Measurements from ENCODE around the gene KCNB1.
A peak's percentile ranks its signal among the peaks of the same experiment; 100 is the strongest.

The KCNB1 gene

DNA sequence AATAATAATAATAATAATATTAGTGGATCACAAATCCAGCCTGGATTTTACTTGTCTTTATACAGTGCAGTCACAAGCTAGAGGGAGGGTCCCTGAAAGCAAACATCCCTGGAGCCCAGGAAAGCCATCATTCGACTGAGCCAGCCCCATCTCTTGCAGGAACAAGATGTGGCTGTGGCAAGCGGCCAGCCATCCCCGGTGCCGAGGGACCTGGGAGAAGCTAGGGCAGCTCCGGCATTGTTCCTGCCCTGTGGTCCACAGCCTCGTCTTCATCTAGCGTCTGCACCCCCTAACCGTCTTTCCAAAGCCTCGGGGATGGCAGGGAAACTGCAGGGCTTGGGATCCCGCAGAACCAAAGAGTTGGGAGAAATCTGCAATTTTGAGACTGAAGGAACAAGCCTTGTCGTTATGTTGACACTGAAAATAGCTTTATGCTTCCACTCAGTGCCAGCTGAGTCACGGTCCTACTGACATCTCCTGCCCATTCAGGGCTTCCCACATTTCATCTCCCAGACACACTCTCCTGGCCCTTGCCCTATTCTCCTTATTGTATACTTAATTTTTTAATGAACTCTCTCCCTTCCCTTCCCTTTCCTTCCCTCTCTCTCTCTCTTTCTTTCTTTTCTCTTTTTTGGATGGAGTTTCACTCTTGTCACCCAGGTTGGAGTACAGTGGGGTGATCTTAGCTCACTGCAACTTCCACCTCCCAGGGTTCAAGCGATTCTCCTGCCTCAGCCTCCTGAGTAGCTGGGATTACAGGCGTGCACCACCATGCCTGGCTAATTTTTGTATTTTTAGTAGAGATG is 142.1 kb downstream of the KCNB1 start:
- Mint-ChIP-seq H3K27ac (ENCODE audit: low read depth) (peak overlapping the region; percentile 45), H3K27me3 (peaks cover 35% of the 10 kb centered on the region), H3K4me3 (no peak overlapping the region), H3K4me1 (no peaks in the 10 kb centered on the region), H3K9me3 (no peaks in the 10 kb centered on the region), H3K36me3 (ENCODE audit: insufficient read depth) (peaks cover 2% of the 10 kb centered on the region)
- no peak for DNase-seq (ENCODE audit: low spot score in 2 of 2)
- ATAC-seq (replicated peaks; ENCODE audit: extremely low read depth, poor library complexity, severe bottlenecking): no peak

GRCh38 chr20:49339123-49339522 is 143.3 kb downstream of the KCNB1 start:
- no peak overlapping the region for H3K4me3 Mint-ChIP-seq
- no peaks in the 10 kb centered on the region for H3K36me3 Mint-ChIP-seq (ENCODE audit: insufficient read depth)
- H3K27me3 Mint-ChIP-seq: peaks cover 34% of the 10 kb centered on the region

DNA sequence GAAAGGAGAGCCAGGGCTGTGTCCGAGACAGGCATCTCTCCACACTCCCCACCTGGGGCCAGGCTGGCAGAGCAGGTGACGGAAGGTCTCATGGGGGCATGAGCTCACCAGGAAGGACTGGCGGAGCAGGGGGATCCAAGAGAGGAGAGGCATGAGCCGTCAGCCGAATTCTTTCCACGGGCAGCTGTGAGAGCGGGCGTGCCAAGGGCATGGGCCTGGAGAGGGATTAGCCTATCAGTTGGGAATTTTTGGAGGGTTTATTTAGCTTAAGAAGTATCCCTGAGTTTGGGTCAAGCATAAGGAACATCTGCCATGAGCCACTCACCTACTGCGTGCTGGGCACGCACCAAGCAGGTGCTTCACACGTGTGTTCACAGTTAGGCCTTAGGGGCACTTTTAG is 144.4 kb downstream of the KCNB1 start:
- Mint-ChIP-seq H3K9me3 (no peaks in the 10 kb centered on the region), H3K4me3 (no peak overlapping the region), H3K4me1 (no peaks in the 10 kb centered on the region), H3K27me3 (peaks cover 28% of the 10 kb centered on the region), H3K27ac (ENCODE audit: low read depth) (no peak overlapping the region), H3K36me3 (ENCODE audit: insufficient read depth) (peaks cover 2% of the 10 kb centered on the region)
- no peak for DNase-seq (ENCODE audit: low spot score in 2 of 2)
- ATAC-seq (replicated peaks; ENCODE audit: extremely low read depth, poor library complexity, severe bottlenecking): no peak

More at GRCh38 chr20:49339123-49339522, 143.3 kb downstream of the KCNB1 start:
- H3K4me1 Mint-ChIP-seq: no peaks in the 10 kb centered on the region
- ATAC-seq (replicated peaks; ENCODE audit: extremely low read depth, poor library complexity, severe bottlenecking) (no peak), DNase-seq (ENCODE audit: low spot score in 2 of 2) (no peak)
- H3K27ac Mint-ChIP-seq (ENCODE audit: low read depth): no peak overlapping the region
- H3K9me3 Mint-ChIP-seq: no peaks in the 10 kb centered on the region

GRCh38 chr20:49337357-49337756 is 145.1 kb downstream of the KCNB1 start:
- no peaks in the 10 kb centered on the region for H3K4me1 Mint-ChIP-seq
- no peak overlapping the region for H3K4me3 Mint-ChIP-seq
- H3K27ac Mint-ChIP-seq (ENCODE audit: low read depth): no peak overlapping the region
- H3K36me3 Mint-ChIP-seq (ENCODE audit: insufficient read depth): peaks cover 2% of the 10 kb centered on the region
- DNase-seq (ENCODE audit: low spot score in 2 of 2) (no peak), ATAC-seq (replicated peaks; ENCODE audit: extremely low read depth, poor library complexity, severe bottlenecking) (no peak)
- no peaks in the 10 kb centered on the region for H3K9me3 Mint-ChIP-seq
- peaks cover 29% of the 10 kb centered on the region for H3K27me3 Mint-ChIP-seq

GRCh38 chr20:49336786-49337185 is 145.7 kb downstream of the KCNB1 start:
- DNase-seq (ENCODE audit: low spot score in 2 of 2) (no peak), ATAC-seq (replicated peaks; ENCODE audit: extremely low read depth, poor library complexity, severe bottlenecking) (no peak)
- no peak overlapping the region for H3K27ac Mint-ChIP-seq (ENCODE audit: low read depth)
- no peaks in the 10 kb centered on the region for H3K4me1 Mint-ChIP-seq
- H3K27me3 Mint-ChIP-seq: peaks cover 33% of the 10 kb centered on the region
- peaks cover 2% of the 10 kb centered on the region for H3K36me3 Mint-ChIP-seq (ENCODE audit: insufficient read depth)
- H3K4me3 Mint-ChIP-seq: no peak overlapping the region
- H3K9me3 Mint-ChIP-seq: no peaks in the 10 kb centered on the region

DNA sequence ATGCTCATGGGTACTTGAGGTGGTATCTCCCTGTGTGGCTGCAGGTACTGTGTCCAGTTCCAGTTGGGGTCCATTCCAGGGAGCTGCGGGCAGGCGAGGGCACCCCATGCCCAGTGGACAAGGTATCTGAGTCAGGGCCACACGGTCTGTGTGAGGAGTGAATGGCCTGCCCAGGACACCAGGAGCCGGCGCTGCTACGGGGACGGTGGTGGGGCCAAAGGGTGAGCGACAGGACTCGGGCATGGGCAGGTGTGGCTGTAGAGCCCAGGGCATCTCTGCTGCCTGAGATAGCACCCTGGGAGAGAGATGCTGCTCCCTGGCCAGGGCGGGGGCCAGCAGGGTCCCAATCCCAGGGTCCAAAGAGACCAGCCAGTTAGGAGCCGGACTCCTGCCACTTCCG is 147.0 kb downstream of the KCNB1 start:
- H3K27me3 Mint-ChIP-seq: peaks cover 27% of the 10 kb centered on the region
- no peak overlapping the region for H3K4me3 Mint-ChIP-seq

DNA sequence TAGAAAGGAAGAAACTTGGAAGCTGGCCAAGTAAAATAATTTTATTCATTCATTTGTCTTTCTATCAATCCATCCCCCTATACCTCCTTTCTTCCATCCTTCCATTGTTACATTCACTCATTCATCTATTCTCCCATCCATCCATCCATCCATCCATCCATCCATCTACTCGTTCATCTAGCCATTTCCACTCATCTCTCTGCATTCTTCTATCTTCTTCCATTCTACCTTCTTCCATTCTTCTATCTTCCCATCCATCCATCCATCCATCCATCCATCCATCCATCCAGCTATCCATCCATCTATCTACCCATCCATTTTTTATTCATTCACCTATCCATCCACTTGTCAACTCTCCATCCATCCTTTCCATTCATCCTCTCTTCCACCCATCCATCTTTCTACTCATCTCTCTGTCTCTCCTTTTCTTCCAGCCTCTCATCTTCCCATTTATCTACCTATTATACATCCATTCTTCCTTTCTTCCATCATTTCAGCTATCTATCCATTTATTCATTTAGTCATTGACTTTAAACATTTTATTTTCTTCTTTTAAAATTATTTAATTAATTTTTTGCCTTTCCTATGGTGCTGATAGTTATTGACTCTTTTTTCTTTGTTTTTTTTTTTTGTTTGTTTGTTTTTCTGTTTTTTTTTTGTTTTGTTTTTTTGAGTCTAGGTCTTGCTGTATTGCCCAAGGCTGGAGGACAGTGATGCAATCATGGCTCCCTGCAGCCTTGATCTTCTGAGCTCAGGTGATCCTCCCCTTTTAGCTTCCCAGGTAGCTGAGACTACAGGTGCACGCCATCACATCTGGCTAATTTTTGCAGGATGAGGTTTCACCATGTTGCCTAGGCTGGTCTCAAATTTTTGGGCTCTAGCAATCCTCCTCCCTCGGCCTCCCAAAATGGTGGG is 151.5 kb downstream of the KCNB1 start:
- H3K4me3 Mint-ChIP-seq: no peak overlapping the region
- peaks cover 16% of the 10 kb centered on the region for H3K27me3 Mint-ChIP-seq
- no peak overlapping the region for H3K27ac Mint-ChIP-seq (ENCODE audit: low read depth)
- no peaks in the 10 kb centered on the region for H3K4me1 Mint-ChIP-seq
- no peak for ATAC-seq (replicated peaks; ENCODE audit: extremely low read depth, poor library complexity, severe bottlenecking)
- no peaks in the 10 kb centered on the region for H3K9me3 Mint-ChIP-seq
- peaks cover 2% of the 10 kb centered on the region for H3K36me3 Mint-ChIP-seq (ENCODE audit: insufficient read depth)
- DNase-seq (ENCODE audit: low spot score in 2 of 2): no peak

More for the DNA sequence above, 147.0 kb downstream of the KCNB1 start:
- no peak for DNase-seq (ENCODE audit: low spot score in 2 of 2)
- Mint-ChIP-seq H3K4me1 (no peaks in the 10 kb centered on the region), H3K27ac (ENCODE audit: low read depth) (no peak overlapping the region), H3K9me3 (no peaks in the 10 kb centered on the region), H3K36me3 (ENCODE audit: insufficient read depth) (peaks cover 2% of the 10 kb centered on the region)
- no peak for ATAC-seq (replicated peaks; ENCODE audit: extremely low read depth, poor library complexity, severe bottlenecking)

GRCh38 chr20:49328790-49329189 is 153.7 kb downstream of the KCNB1 start:
- no peak overlapping the region for H3K27ac Mint-ChIP-seq (ENCODE audit: low read depth)
- no peak overlapping the region for H3K4me3 Mint-ChIP-seq
- DNase-seq (ENCODE audit: low spot score in 2 of 2) (no peak), ATAC-seq (replicated peaks; ENCODE audit: extremely low read depth, poor library complexity, severe bottlenecking) (no peak)
- H3K27me3 Mint-ChIP-seq: peaks cover 16% of the 10 kb centered on the region
- peaks cover under 1% of the 10 kb centered on the region for H3K36me3 Mint-ChIP-seq (ENCODE audit: insufficient read depth)
- H3K4me1 Mint-ChIP-seq: peaks cover 10% of the 10 kb centered on the region
- H3K9me3 Mint-ChIP-seq: no peaks in the 10 kb centered on the region

DNA sequence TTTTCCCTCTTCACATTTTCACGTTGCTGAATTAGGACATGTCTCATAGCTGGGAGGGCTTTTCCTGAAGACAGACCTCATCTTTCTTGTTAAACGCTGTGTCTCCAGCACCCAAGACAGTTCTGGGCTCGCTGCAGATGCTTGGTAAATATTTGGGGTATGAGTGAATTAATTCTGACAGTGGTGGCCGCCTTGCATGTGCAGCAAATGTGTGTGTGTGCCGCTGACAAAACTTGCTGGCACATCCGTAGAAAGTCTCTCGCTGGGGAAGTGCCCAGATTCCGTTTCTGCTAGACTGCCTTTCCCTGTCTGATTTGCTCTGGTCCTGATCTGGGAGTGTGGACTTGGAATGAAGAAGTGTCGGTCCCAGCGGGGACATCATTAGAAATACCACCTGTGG is 156.4 kb downstream of the KCNB1 start:
- Mint-ChIP-seq H3K27ac (ENCODE audit: low read depth) (no peak overlapping the region), H3K27me3 (peaks cover 11% of the 10 kb centered on the region), H3K4me1 (peaks cover 12% of the 10 kb centered on the region), H3K36me3 (ENCODE audit: insufficient read depth) (no peaks in the 10 kb centered on the region), H3K9me3 (no peaks in the 10 kb centered on the region), H3K4me3 (no peak overlapping the region)
- DNase-seq (ENCODE audit: low spot score in 2 of 2) (no peak), ATAC-seq (replicated peaks; ENCODE audit: extremely low read depth, poor library complexity, severe bottlenecking) (no peak)

- H3K27ac Mint-ChIP-seq (ENCODE audit: low read depth): no peak overlapping the region
- no peak overlapping the region for H3K4me3 Mint-ChIP-seq
These were observed 158.2 kb downstream of the KCNB1 start for GRCh38 chr20:49324306-49324705.

GRCh38 chr20:49323622-49324238 is 158.7 kb downstream of the KCNB1 start:
- DNase-seq (ENCODE audit: low spot score in 2 of 2): peak in 1 of 2 donors; percentile 19
- Mint-ChIP-seq H3K36me3 (ENCODE audit: insufficient read depth) (no peaks in the 10 kb centered on the region), H3K27ac (ENCODE audit: low read depth) (no peak overlapping the region), H3K4me3 (no peak overlapping the region), H3K4me1 (peaks cover 19% of the 10 kb centered on the region), H3K9me3 (no peaks in the 10 kb centered on the region), H3K27me3 (peaks cover 34% of the 10 kb centered on the region)
- peak; percentile 70 for ATAC-seq (replicated peaks; ENCODE audit: extremely low read depth, poor library complexity, severe bottlenecking)

More at GRCh38 chr20:49324306-49324705, 158.2 kb downstream of the KCNB1 start:
- Mint-ChIP-seq H3K27me3 (peaks cover 28% of the 10 kb centered on the region), H3K9me3 (no peaks in the 10 kb centered on the region), H3K4me1 (peaks cover 13% of the 10 kb centered on the region), H3K36me3 (ENCODE audit: insufficient read depth) (no peaks in the 10 kb centered on the region)
- ATAC-seq (replicated peaks; ENCODE audit: extremely low read depth, poor library complexity, severe bottlenecking) (no peak), DNase-seq (ENCODE audit: low spot score in 2 of 2) (no peak)

- no peaks in the 10 kb centered on the region for H3K9me3 Mint-ChIP-seq
- no peaks in the 10 kb centered on the region for H3K36me3 Mint-ChIP-seq (ENCODE audit: insufficient read depth)
- peaks cover 60% of the 10 kb centered on the region for H3K27me3 Mint-ChIP-seq
- H3K4me3 Mint-ChIP-seq: no peak overlapping the region
- no peak for ATAC-seq (replicated peaks; ENCODE audit: extremely low read depth, poor library complexity, severe bottlenecking)
- DNase-seq (ENCODE audit: low spot score in 2 of 2): no peak
- peaks cover 21% of the 10 kb centered on the region for H3K4me1 Mint-ChIP-seq
- H3K27ac Mint-ChIP-seq (ENCODE audit: low read depth): no peak overlapping the region
These were observed 162.0 kb downstream of the KCNB1 start for GRCh38 chr20:49320460-49320859.
